ENCODE measurements around the gene NINJ1. TPM values are rescaled to one million over a fixed set of nuclear protein-coding genes. Genes with fewer than 3 reads are reported as not detected.
A peak's percentile ranks its signal among the peaks of the same experiment; 100 is the strongest.

The NINJ1 gene
- total RNA-seq, 4 donors from 2014 or later, result 58.8 to 81.6 (median 75.2) TPM

DNA sequence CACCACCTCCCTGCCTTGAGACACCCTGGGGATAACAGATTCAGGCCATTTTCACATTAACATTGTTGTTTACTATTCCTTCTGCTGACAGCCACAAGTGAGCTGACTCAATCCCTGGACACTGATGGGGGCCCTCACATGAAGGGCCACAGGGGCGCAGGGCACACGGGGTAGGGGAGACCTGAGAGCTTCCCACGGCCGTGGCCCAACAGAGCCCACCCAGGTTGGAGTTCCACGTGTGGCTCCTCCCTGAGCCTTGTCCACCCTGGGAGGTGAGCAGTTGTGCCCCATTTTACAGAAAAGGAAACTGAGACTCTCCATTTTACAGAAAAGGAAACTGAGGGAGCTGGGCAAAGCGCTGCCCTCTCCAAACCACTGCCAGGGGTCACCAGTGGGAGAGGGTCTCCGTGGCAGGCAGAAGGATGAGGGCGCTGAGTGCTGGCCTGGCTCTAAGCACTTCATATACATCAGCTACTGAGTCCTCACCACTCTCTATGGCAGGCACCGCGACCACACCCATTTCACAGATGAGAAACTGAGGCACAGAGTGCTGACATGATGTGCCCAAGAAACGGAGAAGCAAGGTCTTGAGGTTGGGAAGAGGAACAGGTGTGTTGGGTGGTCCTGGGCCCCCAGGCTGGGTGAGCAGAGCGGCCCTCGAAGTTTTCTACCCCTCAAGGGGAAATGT is 2.3 kb downstream of the NINJ1 start:
- Histone ChIP-seq H3K36me3 (no peaks in the 10 kb centered on the region), H3K9me3 (no peaks in the 10 kb centered on the region), H3K4me1 (peaks cover 3 to 91% (median 77%) of the 10 kb centered on the region in 3 donors), H3K27me3 (no peaks in the 10 kb centered on the region), H3K4me3 (peak overlapping the region in 1 of 2 donors; percentile 76), H3K27ac (peak overlapping the region; percentile 25 to 98 (median 94))
- ATAC-seq, result no peak
- 80 to 91% methylated on average over 1 to 5 of the region's 13 CpGs for WGBS, 2 donors (ENCODE audit: low coverage in 1 of 2)
- TF ChIP-seq POLR2AphosphoS5 (IDR thresholded peaks at IDR 0.05), result no peak
- no peak for TF ChIP-seq POLR2A (IDR thresholded peaks at IDR 0.05)
- no peak for TF ChIP-seq EP300 (IDR thresholded peaks at IDR 0.05)
- TF ChIP-seq, protein P1, sequence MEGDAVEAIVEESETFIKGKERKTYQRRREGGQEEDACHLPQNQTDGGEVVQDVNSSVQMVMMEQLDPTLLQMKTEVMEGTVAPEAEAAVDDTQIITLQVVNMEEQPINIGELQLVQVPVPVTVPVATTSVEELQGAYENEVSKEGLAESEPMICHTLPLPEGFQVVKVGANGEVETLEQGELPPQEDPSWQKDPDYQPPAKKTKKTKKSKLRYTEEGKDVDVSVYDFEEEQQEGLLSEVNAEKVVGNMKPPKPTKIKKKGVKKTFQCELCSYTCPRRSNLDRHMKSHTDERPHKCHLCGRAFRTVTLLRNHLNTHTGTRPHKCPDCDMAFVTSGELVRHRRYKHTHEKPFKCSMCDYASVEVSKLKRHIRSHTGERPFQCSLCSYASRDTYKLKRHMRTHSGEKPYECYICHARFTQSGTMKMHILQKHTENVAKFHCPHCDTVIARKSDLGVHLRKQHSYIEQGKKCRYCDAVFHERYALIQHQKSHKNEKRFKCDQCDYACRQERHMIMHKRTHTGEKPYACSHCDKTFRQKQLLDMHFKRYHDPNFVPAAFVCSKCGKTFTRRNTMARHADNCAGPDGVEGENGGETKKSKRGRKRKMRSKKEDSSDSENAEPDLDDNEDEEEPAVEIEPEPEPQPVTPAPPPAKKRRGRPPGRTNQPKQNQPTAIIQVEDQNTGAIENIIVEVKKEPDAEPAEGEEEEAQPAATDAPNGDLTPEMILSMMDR (IDR thresholded peaks at IDR 0.05), result no peak

DNA sequence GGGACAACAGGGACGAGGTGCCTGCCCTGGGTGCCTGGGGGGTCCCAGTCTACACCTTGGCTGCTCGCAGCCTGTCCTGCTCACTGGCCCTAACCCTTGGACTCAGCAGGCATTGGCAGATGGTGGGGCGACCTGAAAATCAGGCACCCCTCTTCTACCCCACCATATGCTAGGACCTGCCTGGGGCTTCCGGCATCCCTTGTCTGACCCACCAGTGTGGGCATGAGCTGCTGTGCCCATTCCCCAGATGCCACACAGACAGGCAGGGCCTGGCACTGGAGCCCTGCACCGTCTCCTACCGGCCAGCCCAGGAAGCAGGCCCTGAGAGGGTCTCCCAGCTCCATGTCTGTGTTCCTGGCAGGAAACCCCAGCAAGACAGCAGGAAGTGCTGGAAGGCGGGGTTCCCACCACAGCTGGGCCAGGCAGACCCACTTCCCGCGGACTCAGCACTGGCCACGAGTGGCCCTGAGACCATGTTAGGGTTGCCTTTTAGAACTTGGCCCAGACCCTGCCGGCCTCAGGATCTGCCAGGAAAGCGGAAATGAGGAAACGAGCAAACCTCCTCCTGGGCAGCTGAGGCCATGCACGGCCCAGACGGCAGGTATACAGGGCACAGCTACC is 3.1 kb downstream of the NINJ1 start:
- H3K4me1 ChIP-seq, result peaks cover 3 to 91% (median 83%) of the 10 kb centered on the region in 3 donors

DNA sequence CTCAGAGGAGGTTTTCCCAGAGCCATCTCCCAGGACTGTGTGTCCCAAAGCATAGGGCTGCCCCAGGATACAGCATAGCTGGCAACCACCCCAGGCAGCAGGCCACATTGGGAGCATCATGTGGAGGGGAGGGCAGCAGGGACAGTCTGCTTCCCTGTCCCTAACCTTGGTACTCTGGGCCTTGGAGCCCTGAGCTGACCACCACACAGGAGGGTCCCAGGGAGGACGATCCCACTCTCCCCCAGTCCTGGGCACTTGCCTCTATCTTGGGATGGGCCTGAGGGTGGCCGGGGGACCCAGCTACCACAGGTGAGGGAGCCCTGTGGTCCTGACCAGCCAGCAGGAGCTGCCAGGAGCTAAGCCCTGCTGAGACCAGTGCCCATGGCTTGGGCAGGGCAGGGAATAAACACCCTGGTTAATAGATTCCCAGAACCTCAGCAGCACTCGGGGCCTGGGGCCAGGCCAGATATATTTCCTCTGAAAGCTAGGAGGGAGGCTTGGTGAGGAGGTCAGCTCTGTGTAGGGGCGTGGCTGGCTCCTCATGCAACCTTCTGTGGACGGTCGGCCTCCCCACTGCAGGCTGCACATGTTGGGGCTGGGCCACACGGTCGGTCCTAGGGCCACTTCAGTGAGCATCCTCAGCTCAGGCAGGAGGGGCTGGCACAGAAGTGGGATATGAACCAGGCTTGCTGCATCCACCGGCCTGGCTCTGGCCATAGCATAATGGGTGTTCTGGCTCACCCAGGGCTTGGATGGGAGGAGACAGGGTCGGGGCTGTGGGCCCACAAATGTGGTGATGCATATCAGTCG is 4.2 kb downstream of the NINJ1 start:
- ATAC-seq, result no peak
- TF ChIP-seq, protein P1 (IDR thresholded peaks at IDR 0.05), result no peak
- TF ChIP-seq POLR2AphosphoS5 (IDR thresholded peaks at IDR 0.05) (no peak), EP300 (IDR thresholded peaks at IDR 0.05) (no peak), POLR2A (IDR thresholded peaks at IDR 0.05) (no peak)
- H3K4me3 ChIP-seq, result no peak overlapping the region
- H3K4me1 ChIP-seq, result peaks cover 3 to 87% (median 77%) of the 10 kb centered on the region in 3 donors
- no CpG with 5 or more reads among the region's 11 CpGs for WGBS, 2 donors (ENCODE audit: low coverage in 1 of 2)
- H3K27ac ChIP-seq, result peak overlapping the region; percentile 45 to 98 (median 94)
- no peaks in the 10 kb centered on the region for H3K9me3 ChIP-seq
- peaks cover 0 to 17% of the 10 kb centered on the region in 2 donors for H3K36me3 ChIP-seq
- H3K27me3 ChIP-seq, result no peaks in the 10 kb centered on the region

More for the DNA sequence above, 3.1 kb downstream of the NINJ1 start:
- TF ChIP-seq POLR2A (IDR thresholded peaks at IDR 0.05) (no peak), EP300 (IDR thresholded peaks at IDR 0.05) (no peak), POLR2AphosphoS5 (IDR thresholded peaks at IDR 0.05) (no peak)
- TF ChIP-seq, protein P1 (IDR thresholded peaks at IDR 0.05), result peak in 2 of 4 experiments; percentile 11 to 16
- Histone ChIP-seq H3K36me3 (peaks cover 0 to 7% of the 10 kb centered on the region in 2 donors), H3K4me3 (peak overlapping the region in 1 of 2 donors; percentile 76), H3K9me3 (no peaks in the 10 kb centered on the region), H3K27ac (peak overlapping the region; percentile 25 to 98 (median 94)), H3K27me3 (no peaks in the 10 kb centered on the region)
- no CpG with 5 or more reads among the region's 15 CpGs for WGBS, 2 donors (ENCODE audit: low coverage in 1 of 2)
- ATAC-seq, result peak; percentile 5

DNA sequence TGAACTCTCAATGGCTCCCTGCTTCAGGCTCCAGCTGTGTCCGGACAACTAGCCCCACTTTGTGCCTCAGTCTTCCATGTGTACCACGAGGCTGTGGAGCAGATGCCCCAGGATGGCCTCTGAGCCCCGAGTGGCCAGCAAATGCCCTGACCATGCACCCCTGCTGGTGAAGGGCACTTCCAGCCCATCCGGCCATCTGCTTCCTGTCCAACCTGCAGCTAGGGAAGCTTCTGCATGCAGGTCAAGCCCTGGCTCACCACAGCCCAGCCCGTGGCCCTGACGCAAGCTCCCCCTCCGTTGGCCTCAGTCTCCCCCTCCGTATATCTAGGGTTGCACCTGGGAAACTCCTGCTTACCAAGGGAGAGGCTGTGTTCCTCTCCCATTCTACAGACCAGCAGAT is 4.8 kb downstream of the NINJ1 start:
- ATAC-seq, result peak; percentile 2
- H3K9me3 ChIP-seq, result no peaks in the 10 kb centered on the region
- WGBS, 2 donors (ENCODE audit: low coverage in 1 of 2), result 24 to 40% methylated on average over 1 to 3 of the region's 8 CpGs
- peaks cover 3 to 81% (median 74%) of the 10 kb centered on the region in 3 donors for H3K4me1 ChIP-seq
- H3K27me3 ChIP-seq, result no peaks in the 10 kb centered on the region
- H3K4me3 ChIP-seq, result peak overlapping the region in 1 of 2 donors; percentile 14
- H3K27ac ChIP-seq, result peak overlapping the region in 3 of 4 donors; percentile 89 to 98 (median 98)
- H3K36me3 ChIP-seq, result peaks cover 0 to 23% of the 10 kb centered on the region in 2 donors
- TF ChIP-seq, protein P1 (IDR thresholded peaks at IDR 0.05), result peak in 1 of 4 experiments; percentile 9
- TF ChIP-seq POLR2AphosphoS5 (IDR thresholded peaks at IDR 0.05), result peak; percentile 42
- no peak for TF ChIP-seq EP300 (IDR thresholded peaks at IDR 0.05)
